HG03025 (cell line): ENCODE results near the gene CAGE1.

Experiments
- ATAC-seq: cut with Tn5 transposase; IDR thresholded peaks from one replicate; pipeline ENCODE4 v1.9.1; 2021; ENCODE audit warnings: mild to moderate bottlenecking, moderate library complexity; ENCODE audit not compliant: unreplicated experiment, low FRiP score

CAGE1 gene

DNA sequence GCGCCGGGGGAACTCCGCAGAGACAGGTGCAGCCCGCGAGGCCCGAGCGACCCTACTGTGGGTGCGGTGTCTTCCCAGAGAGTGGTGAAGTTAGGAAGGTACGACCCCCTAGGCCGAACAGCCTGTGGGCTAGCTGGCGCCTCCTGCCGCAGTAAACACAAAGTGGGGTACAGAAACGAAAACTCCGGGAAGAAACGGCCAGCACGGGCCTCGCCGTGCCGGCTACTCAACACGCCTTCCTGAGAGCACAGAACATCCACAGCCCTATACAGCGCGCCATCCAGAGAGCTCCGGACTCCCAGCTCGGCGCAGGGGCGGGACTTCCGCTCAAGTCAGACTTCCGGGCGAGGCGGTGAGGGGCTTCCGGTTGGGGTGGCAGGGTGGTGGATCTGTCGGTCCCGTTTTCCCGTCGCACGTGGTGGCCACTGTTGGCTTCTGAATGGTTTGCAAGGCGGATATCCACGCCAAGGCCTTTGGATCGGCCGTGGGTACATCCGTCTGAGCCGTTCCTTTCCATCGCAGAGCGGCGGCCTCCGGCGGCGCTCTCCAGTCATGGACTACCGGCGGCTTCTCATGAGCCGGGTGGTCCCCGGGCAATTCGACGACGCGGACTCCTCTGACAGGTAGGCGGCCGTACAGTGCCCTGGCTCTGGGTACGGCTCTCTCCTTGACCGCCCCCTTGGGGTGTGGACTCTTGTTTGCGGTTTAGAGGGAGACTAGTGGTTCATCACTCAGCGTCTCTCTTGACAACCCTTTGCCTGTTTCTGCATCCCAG lies at the start of gene CAGE1, which contains the start of gene RIOK1:
TSS of gene CAGE1 (minus strand) at position 292 of the 775 bp plus-strand sequence. CDS start 2,569 bp downstream, outside the sequence.
TSS of gene RIOK1 (plus strand) at position 358 of the 775 bp plus-strand sequence. CDS start at position 553, 195 bp downstream.
- ATAC-seq: peak; percentile 96

DNA sequence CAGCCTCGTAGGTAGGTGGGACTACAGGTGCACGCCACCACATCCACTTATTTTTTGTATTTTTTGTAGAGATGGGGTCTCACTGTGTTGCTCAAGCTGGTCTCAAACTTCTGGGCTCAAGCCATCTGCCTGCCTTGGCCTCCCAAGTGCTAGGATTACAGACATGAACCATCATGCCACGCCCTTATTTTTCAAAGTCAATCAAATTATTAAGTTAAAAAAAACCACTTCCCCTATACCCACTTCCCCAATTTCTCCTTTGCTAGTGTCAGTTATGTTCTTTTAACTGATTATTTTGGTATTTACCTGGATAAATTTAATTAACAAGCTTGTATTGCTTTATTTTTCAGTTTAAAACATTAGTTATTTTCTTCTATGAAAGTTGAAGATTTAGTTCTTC lies 49.7 kb upstream of the CAGE1 start:
- no peak for ATAC-seq

DNA sequence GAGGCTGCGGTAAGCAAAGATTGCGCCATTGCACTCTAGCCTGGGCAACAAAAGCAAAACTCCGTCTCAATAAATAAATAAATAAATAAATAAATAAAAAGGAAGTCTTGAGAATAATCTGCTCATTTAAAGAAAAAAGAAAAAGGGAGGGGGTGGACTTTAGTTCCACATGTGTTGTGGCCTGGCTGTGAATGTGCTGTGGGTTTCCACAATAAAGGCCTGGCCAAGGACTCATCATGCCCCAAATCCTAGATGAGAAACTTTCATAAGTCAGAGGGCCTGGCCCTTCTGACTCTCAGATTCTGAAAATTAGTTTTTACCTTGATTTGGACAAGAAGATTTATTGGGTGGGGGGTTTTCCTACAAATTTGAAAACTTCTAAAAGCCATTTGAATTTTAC lies 48.5 kb upstream of the CAGE1 start:
- ATAC-seq: no peak

DNA sequence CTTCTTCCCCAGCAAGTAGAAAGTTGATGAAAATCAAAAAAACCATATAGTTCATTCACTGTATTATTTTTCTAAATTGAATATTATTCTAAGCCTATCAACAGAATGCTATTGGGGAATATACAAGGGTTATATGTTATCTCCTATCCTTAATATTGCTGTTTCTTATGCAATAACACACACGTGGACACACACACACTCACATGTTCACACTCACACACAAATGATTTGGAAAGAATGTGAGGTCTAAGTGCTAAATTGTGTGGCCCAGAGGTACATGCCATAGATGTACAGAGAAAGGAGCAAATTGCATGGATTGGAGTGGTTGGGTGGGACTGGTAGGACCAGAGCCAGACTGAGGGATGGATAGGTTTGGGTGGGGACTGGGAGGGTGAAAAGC lies 45.1 kb upstream of the CAGE1 start:
- ATAC-seq: no peak

DNA sequence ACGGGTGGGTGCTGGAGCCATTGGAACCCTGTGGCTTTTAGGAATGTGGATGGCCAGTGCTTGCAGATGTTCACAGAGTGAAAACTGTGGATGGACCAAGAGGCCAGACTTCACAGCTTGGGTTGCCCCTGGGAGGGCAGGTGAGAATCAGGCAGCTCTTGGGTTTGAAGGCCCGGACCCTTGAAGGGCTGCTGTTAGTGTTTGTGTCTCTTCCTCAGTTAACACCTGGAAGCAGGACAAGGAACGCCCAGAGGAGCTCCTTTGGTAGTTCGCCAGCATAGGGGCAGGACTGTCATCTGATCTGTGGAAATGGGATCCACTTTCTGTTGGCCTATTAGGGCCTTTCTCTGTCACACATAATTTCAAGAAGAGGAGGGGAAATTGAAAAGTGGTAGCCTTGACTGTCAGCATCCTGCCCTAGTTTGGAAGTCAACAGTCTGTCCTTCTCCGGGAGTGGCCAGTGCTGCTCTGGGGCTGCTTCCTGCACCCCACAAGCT lies 43.6 kb upstream of the CAGE1 start:
- no peak for ATAC-seq

DNA sequence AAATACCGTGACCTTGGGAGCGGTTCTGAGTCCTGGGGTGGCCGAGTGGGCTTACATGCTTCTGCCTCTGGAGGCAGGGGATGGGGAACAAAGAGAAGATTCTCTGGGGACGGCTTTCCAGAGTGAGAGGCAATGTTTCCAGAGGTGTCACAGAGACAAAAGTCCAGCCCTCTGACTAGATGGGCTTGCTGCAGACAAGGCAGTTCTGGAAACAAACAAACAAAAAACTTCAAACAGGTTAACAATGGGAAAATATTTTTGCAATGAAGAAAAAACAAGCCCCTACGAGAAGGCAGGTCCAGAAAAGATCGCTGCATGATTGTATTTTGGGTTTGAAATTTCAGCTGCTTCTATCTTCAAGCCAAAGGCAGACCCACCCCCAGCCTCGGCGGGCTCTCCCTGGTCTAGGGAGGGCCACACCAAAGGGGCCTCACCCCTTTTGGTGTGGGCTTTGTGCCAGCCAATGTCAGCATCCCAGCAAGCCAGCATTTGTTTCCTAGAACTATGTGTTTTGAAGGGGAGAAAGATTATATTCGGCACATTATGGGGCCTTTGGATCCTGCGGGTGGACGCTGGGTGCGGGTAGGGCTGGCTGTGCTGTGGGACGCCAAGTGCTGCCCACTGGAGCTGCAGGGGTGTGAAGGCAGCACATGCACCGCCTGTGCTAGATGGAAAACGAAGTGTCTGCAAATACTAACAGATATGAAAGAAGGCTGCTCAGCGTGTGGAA lies 43.0 kb upstream of the CAGE1 start:
- no peak for ATAC-seq

DNA sequence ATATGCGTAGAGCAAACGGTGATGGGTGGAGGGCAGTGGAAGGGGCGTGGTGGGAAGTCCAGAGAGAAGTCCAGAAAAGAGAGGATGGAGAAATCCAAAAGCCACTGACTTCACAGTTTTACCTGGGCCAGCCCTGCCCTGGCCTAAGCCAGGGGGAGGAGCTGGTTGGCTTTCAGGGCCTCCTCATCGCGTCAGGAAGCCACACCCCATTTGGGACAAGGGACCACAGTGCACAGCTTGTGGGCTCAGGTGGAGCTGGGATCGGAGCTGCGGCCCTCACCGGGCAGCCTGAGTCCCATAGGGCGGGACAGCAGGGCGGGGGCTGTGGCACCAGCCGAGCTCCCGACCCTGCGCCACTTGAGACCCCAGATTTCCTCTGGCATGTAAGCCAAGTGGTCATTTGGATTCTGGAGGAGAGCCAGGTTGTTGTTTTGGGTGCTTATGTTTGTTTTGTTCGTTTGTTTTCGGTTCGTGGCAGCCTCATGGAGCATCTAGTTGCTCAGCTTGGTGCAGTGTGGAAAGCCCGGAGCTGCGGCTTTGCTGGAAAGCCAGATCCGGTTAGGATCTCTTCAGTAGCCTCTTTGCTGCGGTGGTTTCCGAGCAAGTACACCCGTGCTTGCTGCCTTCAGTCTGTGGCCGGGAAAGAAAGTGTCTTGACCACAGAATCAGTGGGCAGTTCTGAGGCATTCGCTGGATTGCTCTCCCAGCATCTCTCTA lies 42.3 kb upstream of the CAGE1 start:
- no peak for ATAC-seq

DNA sequence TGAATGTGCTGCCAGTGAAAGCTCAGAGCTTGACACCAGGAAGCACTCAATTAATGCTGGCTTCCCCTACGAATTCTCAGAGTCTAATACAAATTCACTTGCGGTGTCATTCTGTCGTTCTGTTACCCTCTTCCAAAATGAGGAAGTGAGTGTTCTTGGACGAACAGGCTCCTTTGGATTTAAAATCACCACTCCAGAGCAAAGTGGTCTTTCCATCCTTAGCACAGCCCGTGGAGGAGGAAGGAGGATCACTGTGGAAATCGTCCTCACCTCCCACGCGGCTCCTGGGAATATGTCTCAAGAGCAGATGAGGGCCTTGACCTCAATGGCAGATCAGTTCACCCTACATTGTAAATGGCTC lies 41.8 kb upstream of the CAGE1 start:
- ATAC-seq: no peak

DNA sequence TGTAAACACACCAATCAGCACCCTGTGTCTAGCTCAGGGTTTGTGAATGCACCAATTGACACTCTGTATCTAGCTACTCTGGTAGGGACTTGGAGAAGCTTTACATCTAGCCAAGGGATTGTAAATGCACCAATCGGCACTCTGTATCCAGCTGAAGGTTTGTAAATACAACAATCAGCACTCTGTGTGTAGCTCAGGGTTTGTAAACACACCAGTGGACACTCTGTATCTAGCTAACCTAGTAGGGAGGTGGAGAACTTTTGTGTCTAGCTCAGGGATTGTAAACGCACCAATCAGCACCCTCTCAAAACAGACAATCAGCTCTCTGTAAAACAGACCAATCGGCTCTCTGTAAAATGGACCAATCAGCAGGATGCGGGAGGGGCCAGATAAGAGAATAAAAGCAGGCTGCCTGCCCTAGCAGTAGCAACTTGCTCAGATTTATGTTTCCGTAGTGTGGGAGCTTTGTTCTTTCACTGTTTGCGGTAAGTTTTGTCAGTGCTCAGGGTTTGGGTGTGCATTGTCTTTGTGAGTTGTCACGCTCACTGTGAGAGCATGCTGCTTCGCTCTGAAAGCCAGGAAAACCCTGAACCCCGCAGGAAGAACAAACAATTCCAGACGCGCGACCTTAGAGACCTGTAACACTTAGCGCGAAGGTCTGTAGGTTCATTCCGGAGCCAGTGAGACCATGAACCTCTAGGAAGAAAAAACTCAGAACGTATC lies 37.1 kb upstream of the CAGE1 start:
- no peak for ATAC-seq

DNA sequence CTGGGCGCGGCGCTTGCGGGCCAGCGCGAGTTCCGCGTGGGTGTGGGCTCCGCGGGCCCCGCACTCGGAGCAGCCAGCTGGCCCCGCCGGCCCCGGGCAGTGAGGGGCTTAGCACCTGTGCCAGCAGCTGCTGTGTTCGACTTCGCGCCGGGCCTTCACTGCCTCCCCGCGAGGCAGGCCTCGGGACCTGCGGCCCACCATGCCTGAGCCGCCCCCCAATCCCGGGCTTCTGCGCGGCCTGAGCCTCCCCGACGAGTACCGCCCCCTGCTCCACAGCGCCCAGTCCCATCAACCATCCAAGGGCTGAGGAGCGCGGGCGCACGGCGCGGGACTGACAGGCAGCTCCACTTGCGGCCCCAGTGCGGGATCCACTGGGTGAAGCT lies 36.3 kb upstream of the CAGE1 start:
- ATAC-seq: no peak

DNA sequence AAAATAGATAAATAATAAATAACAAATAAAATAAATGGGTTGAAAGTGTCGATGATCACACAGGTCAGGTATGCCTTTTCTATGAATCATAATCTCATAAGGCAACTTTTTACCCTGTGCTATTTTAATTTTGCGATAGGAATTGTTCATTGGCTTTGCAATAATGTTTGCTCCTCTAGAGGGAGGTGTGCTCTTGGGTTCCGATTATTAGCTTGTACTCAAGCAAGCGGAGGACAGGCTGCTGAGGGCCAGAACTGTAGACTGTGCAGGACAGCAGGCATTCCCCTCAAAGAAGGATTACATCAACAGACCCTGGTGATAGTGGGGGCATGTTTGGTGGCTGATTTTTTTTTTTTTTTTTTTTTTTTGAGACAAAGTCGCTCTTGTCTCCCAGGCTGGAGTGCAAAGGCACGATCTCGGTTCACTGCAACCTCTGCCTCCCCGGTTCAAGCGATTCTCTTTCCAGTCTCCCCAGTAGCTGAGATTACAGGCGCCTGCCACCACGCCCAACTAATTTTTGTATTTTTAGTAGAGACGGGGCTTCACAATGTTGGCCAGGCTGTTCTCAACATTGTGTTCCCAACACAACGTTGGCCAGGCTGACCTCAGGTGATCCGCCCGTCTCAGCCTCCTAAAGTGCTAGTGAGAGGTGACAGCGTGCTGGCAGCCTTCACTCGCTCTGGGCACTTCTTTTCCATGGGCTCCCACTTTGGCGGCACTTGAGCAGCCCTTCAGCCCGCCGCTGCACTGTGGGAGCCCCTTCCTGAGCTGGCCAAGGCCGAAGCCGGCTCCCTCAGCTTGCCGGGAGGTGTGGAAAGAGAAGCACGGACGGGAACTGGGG lies 35.6 kb upstream of the CAGE1 start:
- ATAC-seq: no peak

DNA sequence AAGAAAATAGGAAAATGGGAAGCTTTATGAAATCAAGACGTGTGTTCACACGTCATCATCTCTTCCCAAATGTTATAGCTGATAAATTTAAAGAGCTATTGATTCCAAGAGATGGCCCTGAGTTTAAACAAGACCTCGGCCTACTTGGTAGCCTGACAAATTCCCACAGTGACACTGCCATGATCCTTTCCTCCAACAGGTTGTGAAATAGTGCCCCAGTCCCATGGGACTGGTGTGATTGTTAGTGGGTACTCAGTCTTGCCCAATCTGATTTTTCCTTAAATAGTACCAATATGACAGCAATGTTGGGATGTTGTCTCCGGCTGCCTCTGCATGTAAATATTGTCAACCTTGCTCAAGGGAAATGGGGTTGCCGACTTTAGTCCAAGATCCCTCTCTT lies 34.5 kb upstream of the CAGE1 start:
- no peak for ATAC-seq

DNA sequence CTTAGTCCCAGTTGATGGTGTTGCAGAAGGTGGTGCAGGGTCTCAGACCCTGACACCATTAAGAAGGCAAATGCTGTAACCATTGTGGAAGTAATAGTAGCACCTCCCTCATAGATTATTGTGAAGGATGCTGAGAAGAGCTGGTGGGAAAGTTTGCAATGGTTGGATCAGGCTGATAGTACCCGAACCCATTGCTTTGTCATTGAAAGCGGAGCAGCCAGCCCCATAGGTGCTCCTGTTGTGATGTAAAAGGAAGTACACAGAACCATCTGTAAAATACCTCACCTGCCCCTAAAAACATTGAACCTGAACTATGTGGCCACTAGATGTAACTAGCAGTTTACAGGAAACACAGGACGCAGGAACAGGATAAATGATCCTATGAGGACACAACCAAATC lies 31.5 kb upstream of the CAGE1 start:
- no peak for ATAC-seq

DNA sequence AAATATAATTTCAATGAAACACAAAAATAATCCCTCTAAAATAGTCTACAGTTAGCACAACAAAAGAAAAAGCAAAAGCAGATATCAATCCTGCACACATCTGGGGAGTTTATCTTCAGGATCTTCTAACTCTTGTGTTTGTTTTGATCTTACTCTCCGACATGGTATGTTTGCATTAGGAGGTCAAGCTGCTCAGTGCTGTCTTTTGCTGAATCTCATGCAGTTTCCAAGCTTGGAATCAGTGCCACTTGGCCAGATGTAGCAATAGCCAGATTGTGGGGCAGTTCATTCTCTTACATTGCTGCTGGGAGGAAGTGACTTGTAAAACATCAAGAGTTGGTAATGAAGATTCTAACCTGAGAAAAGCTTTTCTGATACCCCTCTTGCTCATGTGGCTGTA lies 29.5 kb upstream of the CAGE1 start:
- ATAC-seq: no peak

DNA sequence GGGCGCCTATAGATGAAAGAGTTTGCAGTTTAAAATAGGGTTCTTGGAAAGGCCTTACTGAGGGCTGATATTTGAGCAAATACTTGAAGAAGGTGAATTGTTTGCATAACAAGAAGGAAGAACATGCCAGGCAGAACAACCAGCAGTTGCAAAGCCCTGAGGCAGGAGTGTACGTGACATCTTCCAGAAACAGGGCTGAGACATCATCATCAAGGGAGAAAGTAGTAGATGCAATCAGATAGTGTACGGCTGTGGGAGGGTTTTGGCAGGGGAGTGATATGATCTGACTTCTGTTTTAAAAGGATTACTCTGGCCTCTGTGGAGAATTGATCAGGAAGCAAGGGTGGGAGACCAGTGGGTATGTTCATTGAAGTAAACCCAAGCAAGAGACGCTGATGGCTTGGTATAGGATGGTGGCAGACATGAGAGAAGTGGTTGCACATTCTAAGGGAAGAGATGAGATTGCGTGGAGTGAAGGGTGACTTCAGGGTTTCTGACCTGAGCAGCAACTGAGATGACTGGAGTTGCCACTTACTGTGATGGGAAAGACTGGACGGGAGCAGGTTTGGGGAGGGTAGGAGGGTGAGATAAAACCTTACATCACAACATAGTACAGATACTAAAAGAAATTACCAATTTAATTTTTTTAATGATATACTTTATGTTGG lies 28.8 kb upstream of the CAGE1 start:
- no peak for ATAC-seq

DNA sequence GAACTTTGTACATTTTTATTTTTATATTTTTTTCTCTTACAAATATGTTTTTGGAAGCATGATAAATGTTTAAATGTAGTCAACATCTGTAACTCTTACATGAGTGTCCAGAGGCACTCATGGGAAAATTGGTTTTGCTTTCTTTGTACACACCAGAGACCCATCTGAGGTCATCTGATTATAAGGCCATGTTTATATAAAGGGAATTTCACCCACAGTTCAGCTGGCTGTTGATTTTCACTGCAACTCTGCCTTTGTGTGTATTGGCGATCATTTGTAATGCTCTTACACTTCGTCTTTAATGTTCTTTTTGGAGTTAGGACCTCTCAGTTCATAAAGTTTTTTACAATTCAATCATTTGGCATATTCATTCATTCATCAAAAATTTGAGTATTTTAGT lies 28.1 kb upstream of the CAGE1 start:
- no peak for ATAC-seq

DNA sequence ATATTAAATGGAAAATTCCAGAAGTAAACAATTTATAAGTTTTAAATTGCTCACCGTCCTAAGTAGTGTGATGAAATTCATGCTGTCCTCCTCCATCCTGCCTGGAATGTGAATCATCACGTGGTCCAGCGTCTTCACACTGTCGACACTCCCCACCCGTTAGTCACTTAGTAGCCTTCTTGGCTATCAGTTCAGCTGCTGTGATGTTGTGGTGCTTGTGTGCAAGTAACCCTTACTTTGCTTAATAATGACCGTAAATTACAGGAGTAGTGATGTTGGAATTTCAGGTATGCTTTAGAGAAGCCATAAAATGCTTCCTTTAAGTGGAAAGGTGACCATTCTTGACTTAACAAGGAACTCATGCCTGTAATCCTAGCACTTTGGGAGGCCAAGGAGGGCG lies 25.3 kb upstream of the CAGE1 start:
- ATAC-seq: no peak

DNA sequence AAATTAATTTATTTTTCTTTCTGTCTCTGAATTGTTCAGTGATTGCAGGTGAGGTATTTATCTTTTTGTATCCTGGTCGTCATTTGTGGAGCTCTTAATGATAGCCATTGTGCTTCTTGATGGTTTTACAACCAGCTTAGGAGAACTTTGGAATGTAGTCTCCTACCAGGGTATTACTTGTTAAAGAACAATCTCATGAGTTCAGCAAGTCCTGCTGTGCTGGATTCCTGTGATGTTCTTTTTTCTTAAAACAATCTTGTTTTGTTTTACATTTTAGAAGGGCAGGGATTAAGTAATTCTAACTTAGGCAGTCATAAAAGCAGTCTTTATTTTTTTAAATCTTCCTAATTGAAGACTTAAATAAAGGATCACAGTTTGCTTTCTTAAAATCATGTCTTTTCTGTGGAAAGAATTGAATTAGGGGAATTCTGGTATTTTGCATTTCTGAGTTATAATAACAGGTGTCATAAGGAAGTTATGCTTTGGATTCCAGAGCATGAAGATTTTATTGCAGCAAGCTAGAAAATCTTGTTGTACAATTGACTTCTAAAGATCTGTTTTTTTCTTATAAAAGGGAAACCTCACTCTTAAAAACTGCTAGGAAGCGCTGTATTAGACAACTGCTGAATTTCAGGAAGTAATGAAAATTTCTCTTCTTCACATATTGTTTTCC lies 23.7 kb upstream of the CAGE1 start:
- no peak for ATAC-seq

DNA sequence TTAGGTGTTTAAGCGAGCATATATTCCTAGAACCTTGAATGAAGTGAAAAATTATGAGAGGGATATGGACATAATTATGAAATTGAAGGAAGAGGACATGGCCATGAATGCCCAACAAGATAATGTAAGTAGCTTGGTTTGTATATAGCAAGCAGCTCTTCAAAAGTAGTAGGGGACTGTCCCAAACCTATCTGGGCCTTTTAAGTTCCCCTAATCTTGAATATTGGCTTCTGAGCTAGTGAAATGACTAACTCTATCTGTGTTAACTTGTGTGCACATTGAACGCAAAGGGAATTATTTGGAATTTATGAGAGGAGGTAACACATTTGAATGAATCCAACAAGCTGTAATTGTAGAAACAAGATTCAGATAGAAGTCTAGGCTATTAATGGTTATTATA lies 21.8 kb upstream of the CAGE1 start:
- no peak for ATAC-seq
